Hepatocyte (in vitro differentiated cells): ENCODE results near the gene NME4.

ENCODE experiments used
- CTCF ChIP-seq: fragments of 200-600 bp; sonication (generic); IDR thresholded peaks from 2 replicates; pipeline ENCODE4 v1.5.1; 2016; ENCODE audit warnings: antibody characterized with exemption, mild to moderate bottlenecking; ENCODE audit not compliant: poor library complexity
- EZH2 ChIP-seq: fragments of 200-600 bp; sonication (generic); IDR thresholded peaks from 2 replicates; pipeline ENCODE4 v1.6.1; 2016; ENCODE audit warnings: antibody characterized with exemption, mild to moderate bottlenecking, borderline replicate concordance
- EZH2phosphoT487 ChIP-seq: fragments of 200-600 bp; sonication (generic); IDR thresholded peaks from one replicate; pipeline ENCODE4 v1.6.1; 2018; ENCODE audit warnings: antibody characterized with exemption, mild to moderate bottlenecking, low read depth, moderate library complexity; ENCODE audit not compliant: unreplicated experiment, severe bottlenecking

- TF ChIP-seq EZH2 (no peak), CTCF (no peak), EZH2phosphoT487 (no peak)
Measured at GRCh38 chr16:396605-397004, 394 bp upstream of the NME4 start.
